COLO829 (cell line): ENCODE data around the gene FAM168A.
A peak's percentile ranks its signal among the peaks of the same experiment; 100 is the strongest.
"Not testable (repeated sequence)": the region's sequence is repeated elsewhere in the genome, so short reads cannot be mapped to it uniquely, and the experiment has no call there.

ENCODE experiments used
- DNase-seq: peaks from one replicate; pipeline ENCODE4 v3.0.0; 2012; ENCODE audit warnings: low spot score

The FAM168A gene

DNA sequence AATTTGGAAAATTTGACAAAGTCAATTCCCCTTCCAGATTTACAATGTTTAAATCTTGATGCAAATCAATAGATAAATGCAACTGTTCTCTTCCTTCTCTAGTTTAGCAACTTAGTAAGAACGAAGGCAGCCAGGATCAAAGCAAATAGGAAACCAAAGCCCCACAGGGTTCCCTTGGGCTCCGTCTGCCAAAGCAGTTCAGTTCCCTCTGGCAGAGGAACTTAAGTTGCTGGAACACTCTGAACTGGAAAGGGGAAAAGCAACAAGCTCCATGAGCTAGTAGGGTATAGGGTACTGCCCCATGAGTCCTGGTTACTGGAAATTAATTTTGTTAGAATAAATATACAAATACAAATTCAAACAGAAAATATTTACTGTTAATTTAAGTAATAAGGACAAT is 130.4 kb downstream of the FAM168A start:
- no peak for DNase-seq

DNA sequence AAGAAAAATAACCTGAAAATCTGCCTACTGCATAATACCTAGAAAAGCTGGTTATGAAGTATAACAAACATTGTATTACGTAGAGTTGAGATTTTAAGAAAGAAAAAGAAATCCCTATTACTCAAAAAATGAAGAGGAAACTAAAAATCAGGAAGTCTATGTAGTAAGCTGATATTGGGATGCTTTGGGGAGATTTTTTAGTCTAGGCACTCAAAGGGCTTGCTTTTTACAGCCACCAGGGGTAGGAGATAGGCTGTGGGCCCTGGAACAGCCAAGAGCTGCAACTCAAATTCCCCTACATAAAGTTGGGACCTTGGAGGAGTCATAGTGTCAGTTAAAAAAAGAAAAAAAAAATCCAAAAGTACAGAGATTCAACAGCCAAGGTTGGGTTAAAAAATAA is 131.3 kb downstream of the FAM168A start:
- no peak for DNase-seq

DNA sequence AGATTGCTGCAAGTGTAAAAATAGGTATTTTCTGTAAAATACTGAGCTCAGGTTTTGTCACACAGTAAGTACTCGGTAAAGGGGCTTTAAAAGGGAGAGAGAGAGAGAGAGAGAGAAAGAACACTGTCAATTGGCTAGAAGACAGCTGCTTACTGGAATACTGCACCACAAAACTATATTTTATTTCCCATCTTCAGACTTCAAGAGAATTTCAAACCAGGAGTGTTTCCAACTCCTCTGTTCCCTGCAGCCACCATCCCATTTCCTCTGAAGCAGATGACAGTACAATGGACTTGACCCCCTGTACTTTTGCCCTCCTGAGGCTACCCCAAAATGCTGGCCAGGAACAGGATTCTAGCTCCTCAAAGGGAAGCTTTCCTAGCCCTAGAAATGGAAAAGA is 132.0 kb downstream of the FAM168A start:
- DNase-seq, result no peak

GRCh38 chr11:73465023-73465675 is 132.8 kb downstream of the FAM168A start:
- peak; percentile 15 for DNase-seq

- DNase-seq, result peak; percentile 10
Observed at GRCh38 chr11:73464347-73464746, 133.6 kb downstream of the FAM168A start.

DNA sequence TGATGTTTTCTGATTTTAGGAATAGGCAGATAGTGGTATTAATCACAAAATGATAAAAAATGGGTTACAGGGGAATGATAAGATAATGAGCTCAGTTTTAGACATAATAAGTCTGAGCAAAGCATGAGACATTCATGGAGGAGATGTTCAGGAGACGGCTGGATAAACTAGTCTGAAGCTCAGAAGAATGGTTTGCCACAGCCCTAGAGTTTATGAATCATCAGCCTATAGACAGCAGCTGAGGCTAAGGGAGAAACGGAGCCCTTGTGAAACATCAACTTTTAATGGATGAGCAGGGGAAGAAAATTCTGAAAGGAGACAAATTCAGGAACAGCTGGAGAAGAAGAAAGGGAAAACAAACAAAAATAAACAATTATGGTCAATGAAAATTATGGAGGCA is 134.6 kb downstream of the FAM168A start:
- no peak for DNase-seq

DNA sequence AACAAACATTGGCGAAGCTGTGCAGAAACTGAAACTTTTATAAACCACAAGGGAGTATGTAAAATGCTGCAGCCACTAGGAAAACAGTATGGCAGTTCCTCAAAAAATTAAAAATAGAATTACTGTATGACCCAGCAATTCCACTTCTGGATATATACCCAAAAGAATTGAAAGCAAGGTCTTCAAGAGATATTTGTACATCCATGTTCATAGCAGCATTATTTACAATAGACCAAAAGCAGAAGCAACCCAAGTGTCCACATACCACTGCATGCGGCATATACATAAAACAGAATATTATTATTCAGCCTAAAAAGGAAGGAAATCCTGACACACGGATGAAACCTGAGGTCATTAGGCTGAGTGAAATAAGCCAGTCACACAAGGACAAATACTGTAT is 135.9 kb downstream of the FAM168A start:
- DNase-seq, result no peak

DNA sequence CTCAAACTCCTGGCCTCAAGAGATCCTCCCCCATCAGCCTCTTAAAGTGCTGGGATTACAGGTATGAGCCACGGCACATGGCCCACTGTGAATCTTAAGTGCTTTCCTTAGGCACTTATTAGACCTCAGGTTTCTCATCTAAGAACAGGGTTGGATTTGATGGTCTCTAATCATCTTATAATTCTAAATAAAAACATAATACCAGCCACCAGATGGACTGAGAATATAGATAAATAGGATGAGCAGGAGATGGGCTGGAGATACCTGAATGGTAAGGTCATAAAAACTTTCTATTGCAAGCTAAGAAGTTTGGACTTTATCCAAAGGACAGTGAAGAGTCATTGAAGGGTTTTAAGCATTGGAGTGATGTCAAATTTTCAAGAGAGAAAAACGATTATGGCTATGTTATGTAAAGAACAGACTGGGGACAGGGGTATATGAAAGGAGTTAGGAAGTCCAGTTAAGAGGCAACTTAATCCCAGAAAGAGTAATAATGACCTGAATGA is 136.5 kb downstream of the FAM168A start:
- DNase-seq, result no peak

- no peak for DNase-seq
Observed at GRCh38 chr11:73458201-73458600, 139.7 kb downstream of the FAM168A start.

- DNase-seq, result no peak
Observed at GRCh38 chr11:73454987-73455386, 142.9 kb downstream of the FAM168A start.

GRCh38 chr11:73453562-73453961 is 144.3 kb downstream of the FAM168A start:
- DNase-seq, result no peak

DNA sequence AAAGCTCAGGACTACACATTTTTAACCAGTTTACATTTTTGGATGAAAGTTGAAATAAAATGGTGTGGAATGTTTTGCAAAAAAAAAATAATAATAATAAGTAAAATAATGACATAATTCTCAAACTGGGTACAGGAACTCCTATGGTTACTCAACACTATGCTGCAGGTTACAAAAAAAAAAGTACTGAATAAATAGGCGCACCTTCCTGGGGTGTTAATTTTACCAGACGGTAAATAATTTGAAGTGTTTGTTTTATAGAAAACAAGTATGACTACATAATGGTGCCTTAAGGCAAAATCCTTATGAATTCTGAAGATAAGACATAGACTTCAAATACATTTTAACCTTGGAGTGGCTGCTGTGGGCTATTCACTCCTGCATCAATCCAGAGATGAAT is 145.2 kb downstream of the FAM168A start:
- DNase-seq, result no peak

DNA sequence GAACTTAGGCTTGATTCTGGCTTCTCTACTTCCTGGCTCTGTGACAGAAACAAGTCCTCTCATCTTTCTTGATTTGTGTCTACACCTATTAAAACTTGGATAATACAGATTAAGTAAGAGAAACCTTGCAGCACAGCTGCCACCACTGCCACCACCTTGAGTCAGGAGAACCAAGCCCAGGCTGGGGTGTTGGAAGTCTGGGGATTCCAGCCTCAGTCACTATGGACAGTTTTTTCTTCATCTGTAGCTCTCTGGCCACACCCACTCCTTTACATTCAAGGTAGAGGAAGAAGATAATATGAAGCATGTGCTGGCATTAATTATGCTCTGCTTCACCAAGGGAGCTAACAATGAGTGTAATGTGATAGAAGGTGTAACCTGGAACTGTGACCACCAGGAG is 146.0 kb downstream of the FAM168A start:
- DNase-seq, result no peak

- no peak for DNase-seq
Observed at GRCh38 chr11:73446766-73447165, 151.1 kb downstream of the FAM168A start.

DNA sequence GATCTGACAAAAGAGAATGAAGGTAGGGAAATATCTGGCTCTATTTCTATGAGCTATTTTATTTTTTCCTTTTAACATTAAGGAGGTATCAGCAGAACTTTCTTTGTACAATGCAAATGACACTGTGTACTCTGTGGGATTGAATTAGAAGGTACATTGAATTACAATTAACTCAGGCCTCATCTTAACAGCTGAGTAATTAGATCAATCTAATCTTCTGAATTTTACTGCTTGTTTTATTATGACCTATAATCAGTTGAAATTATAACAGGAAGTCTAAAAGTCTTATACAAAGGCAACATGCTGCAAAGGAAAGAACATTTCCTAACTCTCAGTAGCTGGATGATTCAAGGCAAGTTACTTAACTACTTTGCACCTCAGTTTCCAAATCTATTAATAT is 151.9 kb downstream of the FAM168A start:
- DNase-seq, result no peak

- DNase-seq, result peak; percentile 15
Observed at GRCh38 chr11:73439002-73439843, 158.7 kb downstream of the FAM168A start.

DNA sequence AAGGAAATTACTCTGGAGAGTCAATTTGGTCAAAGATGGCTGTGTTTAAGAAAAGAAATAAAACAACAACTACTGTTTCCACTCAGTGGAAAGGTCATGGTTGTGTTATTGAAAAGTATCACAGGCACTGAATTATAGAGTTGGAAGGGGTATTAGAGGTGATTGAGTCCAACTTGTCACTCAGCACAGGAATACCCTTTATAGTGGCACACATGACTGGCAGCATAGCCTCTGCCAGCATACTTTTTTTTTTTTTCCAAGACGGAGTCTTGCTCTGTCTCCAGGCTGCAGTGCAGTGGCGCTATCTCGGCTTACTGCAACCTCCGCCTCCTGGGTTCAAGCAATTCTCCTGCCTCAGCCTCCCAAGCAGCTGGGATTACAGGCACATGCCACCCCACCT is 161.1 kb downstream of the FAM168A start:
- DNase-seq, result not testable (repeated sequence)

DNA sequence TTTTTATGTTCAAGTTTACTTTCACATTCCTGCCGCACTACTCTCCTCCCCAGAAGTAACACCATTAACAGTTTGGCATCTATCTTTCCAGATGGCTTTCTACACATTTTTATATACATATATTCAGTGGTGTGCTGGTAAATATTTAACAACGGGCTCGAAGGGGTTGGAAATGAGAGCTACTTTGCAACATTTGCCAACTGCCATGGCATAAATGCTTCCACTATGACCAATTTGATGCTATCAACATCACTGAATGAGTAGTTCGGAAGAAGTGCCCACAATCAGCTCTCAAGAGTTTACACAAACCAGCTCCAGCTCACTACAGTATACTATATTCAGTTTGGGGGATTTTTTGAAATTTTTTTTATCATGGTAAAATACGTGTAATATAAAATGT is 166.5 kb downstream of the FAM168A start:
- no peak for DNase-seq

DNA sequence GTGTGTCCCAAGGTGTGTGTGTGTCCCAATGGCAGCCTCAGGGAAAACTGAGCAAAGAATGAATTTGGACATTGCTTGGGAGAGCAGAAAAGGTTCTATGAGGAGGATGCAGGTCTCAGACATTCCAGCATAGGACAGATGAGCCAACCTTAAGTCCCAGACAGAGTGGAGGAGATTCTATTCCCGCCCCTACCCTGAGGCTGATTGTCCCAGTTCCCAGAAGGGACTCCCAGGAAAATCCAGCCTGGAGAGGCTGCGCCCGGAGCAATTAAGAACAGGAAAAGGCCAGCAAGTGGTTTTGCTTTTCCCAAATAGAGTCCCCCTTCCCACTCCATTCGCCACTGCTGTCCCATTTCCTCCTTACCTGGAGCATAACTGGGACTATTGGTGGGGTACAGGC is 167.6 kb downstream of the FAM168A start:
- DNase-seq, result no peak

- no peak for DNase-seq
Observed at GRCh38 chr11:73429121-73429750, 168.7 kb downstream of the FAM168A start.

DNA sequence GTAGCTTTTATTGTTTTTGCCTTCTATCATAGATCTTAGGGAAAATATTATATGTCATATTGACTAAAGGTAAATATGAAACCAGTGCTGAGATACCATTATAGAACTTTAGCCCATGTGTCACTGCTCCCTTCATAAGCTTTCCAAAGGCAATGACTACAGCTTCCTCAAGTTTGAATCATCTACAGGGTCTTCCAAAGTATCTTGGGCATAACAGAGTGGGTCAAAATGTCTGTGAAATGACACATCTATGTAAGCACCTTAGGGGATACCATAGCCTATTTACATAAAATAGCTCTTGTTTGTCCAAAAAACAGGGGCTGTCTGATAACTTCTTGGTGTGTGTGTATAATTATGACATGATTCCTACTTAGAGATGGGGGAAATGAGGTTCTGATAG is 169.2 kb downstream of the FAM168A start:
- no peak for DNase-seq

GRCh38 chr11:73428227-73428626 is 169.7 kb downstream of the FAM168A start:
- DNase-seq, result no peak
